Retinal pigment epithelial cell (primary cell): Measurements from ENCODE around the gene MYL12A.

ENCODE experiments used
- DNase-seq: peaks from one replicate; pipeline ENCODE4 v3.0.0-alpha.2; 2010; ENCODE audit warnings: low read depth
- H3K4me3 ChIP-seq: 2 replicates; pipeline ENCODE4 v1.5.1; 2011; ENCODE audit warnings: mild to moderate bottlenecking, low read length, control low read depth, moderate library complexity
- CTCF ChIP-seq: conservative IDR thresholded peaks from 2 replicates; pipeline ENCODE4 v1.5.1; 2011; ENCODE audit warnings: low read depth, low read length, control low read depth, inconsistent platforms

The MYL12A gene

GRCh38 chr18:3297025-3297984, 49.7 kb downstream of the MYL12A start:
- DNase-seq = peak; percentile 81
- TF ChIP-seq CTCF = peak; percentile 69
- H3K4me3 ChIP-seq = peak overlapping the region; percentile 90

- no peak for TF ChIP-seq CTCF
- DNase-seq = no peak
- no peak overlapping the region for H3K4me3 ChIP-seq
Measured at GRCh38 chr18:3304832-3305231, 57.2 kb downstream of the MYL12A start.

GRCh38 chr18:3305354-3305762, 57.8 kb downstream of the MYL12A start:
- no peak overlapping the region for H3K4me3 ChIP-seq
- peak; percentile 93 for DNase-seq
- TF ChIP-seq CTCF = no peak
